Esophagus muscularis mucosa (tissue), 4 donors: Measurements from ENCODE around the gene PAPSS2.

ENCODE experiments used
- CTCF ChIP-seq, 3 experiments: fragments of 200-600 bp in 2 of 3; fragments of 450-650 bp in 1 of 3; sonication (generic) in 2 of 3; IDR thresholded peaks; one replicate each; pipeline ENCODE4 v1.5.1; 2017 to 2019; ENCODE audit warnings: antibody characterized with exemption in 3 of 3, mild to moderate bottlenecking in 2 of 3, moderate library complexity in 1 of 3
- EP300 ChIP-seq: sonication (generic); formaldehyde crosslinking; IDR thresholded peaks from one replicate; pipeline ENCODE4 v1.6.1; 2017; ENCODE audit warnings: antibody characterized with exemption
- POLR2A ChIP-seq: fragments of 450-650 bp; IDR thresholded peaks from one replicate; pipeline ENCODE4 v1.6.1; 2017; ENCODE audit warnings: antibody characterized with exemption, moderate library complexity, mild to moderate bottlenecking, low read depth
- POLR2AphosphoS5 ChIP-seq, 2 donors: sonication (generic); formaldehyde crosslinking; IDR thresholded peaks; one replicate each; pipeline ENCODE4 v1.6.1; 2017; ENCODE audit warnings: antibody characterized with exemption in 2 of 2

- TF ChIP-seq POLR2AphosphoS5 (IDR thresholded peaks at IDR 0.05) (no peak), CTCF (IDR thresholded peaks at IDR 0.05) (no peak), EP300 (no peak), POLR2A (no peak)
Measured at GRCh38 chr10:87685832-87686574, 26.3 kb downstream of the PAPSS2 start.
